ENCODE data around the gene FLAD1.

GRCh38 chr1:155014709-155015508, 31.8 kb downstream of the FLAD1 start:
- TF ChIP-seq POLR2A (IDR thresholded peaks at IDR 0.05): no peak
- no peak for TF ChIP-seq CTCF (IDR thresholded peaks at IDR 0.05)
- no peak for TF ChIP-seq POLR2AphosphoS5 (IDR thresholded peaks at IDR 0.05; ENCODE audit: insufficient read depth in 1 of 2, low read depth in 1 of 2)
